ENCODE results near the gene ZNF649. TPM values are rescaled to one million over a fixed set of nuclear protein-coding genes. Genes with fewer than 3 reads are reported as not detected.

ZNF649 gene
- total and polyA plus RNA-seq, 2 of the 4 experiments (the other 2 are of a cell fraction) = 1.9 to 10.4 TPM

DNA sequence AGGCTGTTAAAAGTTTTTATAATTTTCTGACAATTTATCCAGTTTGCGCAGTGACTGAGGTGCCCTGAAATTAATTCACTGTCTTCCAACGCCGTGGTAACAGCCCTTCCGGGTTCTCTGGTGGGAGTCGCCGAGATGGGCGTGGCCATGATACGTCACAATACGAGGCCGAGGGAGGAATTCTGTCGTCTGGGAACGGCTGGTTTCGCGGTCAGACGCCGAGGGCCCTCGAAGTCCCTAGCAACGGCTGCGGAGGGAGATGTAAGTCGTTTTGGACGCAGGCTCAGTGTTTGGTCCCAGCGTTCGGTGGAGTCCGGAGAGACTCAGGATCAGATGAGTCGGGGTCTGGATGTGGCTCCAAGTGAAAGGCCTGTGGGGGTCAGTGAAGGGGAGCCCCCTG is 44.2 kb upstream of the ZNF649 start:
- H2BK5ac ChIP-seq (ENCODE audit: low read depth, low read length, poor library complexity, severe bottlenecking) = no peak overlapping the region
- POLR2A ChIA-PET (ENCODE audit: unreplicated experiment) = no interaction called here
- BruUV-seq (replicated peaks) = no TSS peak

More for the DNA sequence above, 44.2 kb upstream of the ZNF649 start:
- Histone ChIP-seq H3K79me1 (ENCODE audit: low read depth in 1 of 2, low read length in 2 of 2) (no peaks in the 10 kb centered on the region), H4K5ac (ENCODE audit: low read depth, low read length) (no peak overlapping the region), H3K56ac (ENCODE audit: extremely low read depth, insufficient read depth, low read length) (no peak overlapping the region), H3K4me1 (ENCODE audit: control insufficient read depth, insufficient read depth, low read length) (no peaks in the 10 kb centered on the region), H3K27me3 (ENCODE audit: control insufficient read depth, insufficient read depth, low read length) (no peaks in the 10 kb centered on the region), H2AFZ (replicated peaks; ENCODE audit: low read length, poor library complexity) (peak overlapping the region; percentile 69), H2AK9ac (replicated peaks; ENCODE audit: low read depth, low read length, poor library complexity) (no peak overlapping the region), H4K91ac (ENCODE audit: insufficient read depth, low read depth, low read length) (no peak overlapping the region), H3K27ac (ENCODE audit: insufficient read depth, low read length) (no peak overlapping the region), H2BK120ac (ENCODE audit: low read depth, low read length) (no peak overlapping the region), H2BK20ac (ENCODE audit: low read depth, low read length) (no peak overlapping the region), H3K4ac (ENCODE audit: low read depth, low read length) (no peak overlapping the region), H3K9me1 (ENCODE audit: insufficient read depth, low read length) (no peaks in the 10 kb centered on the region), H3K18ac (ENCODE audit: low read depth, low read length) (no peak overlapping the region), H3K14ac (replicated peaks; ENCODE audit: low read depth, low read length) (no peak overlapping the region), H3K4me2 (ENCODE audit: low read depth, low read length) (no peak overlapping the region), H2BK15ac (ENCODE audit: low read depth, low read length) (no peak overlapping the region), H3K4me3 (ENCODE audit: insufficient read depth, low read depth, low read length) (peak overlapping the region; percentile 39), H3K23ac (ENCODE audit: low read depth, low read length) (no peak overlapping the region), H3K9me3 (ENCODE audit: control insufficient read depth, insufficient read depth, low read length) (peaks cover 42% of the 10 kb centered on the region), H4K20me1 (ENCODE audit: insufficient read depth, low read length) (no peaks in the 10 kb centered on the region), H2AK5ac (ENCODE audit: low read depth, low read length) (no peak overlapping the region), H3K36me3 (ENCODE audit: control insufficient read depth, insufficient read depth, low read length) (peaks cover 14% of the 10 kb centered on the region), H3K9ac (ENCODE audit: low read depth, low read length) (no peak overlapping the region), H4K8ac (ENCODE audit: low read depth in 2 of 2, low read length in 2 of 2) (no peak overlapping the region; a peak in 1 of 4 replicates)
- in situ Hi-C loops (cut with MboI; ENCODE audit: low sequenced_read_pairs) = no loop called here
- CTCF ChIA-PET = no interaction called here
- no peak for TF ChIP-seq RAD21 (IDR thresholded peaks at IDR 0.05; ENCODE audit: low read length)
- no peak for TF ChIP-seq RCOR1 (IDR thresholded peaks at IDR 0.05; ENCODE audit: insufficient replicate concordance, low read length)
- no peak for TF ChIP-seq MAFK (IDR thresholded peaks at IDR 0.05; ENCODE audit: low read depth, low read length)
- TF ChIP-seq CEBPB (IDR thresholded peaks at IDR 0.05; ENCODE audit: low read depth, low read length) = no peak
- TF ChIP-seq, protein P1, sequence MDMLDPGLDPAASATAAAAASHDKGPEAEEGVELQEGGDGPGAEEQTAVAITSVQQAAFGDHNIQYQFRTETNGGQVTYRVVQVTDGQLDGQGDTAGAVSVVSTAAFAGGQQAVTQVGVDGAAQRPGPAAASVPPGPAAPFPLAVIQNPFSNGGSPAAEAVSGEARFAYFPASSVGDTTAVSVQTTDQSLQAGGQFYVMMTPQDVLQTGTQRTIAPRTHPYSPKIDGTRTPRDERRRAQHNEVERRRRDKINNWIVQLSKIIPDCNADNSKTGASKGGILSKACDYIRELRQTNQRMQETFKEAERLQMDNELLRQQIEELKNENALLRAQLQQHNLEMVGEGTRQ (IDR thresholded peaks at IDR 0.05; ENCODE audit: low read depth, low read length) = no peak
- no peak for TF ChIP-seq MAZ (IDR thresholded peaks at IDR 0.05; ENCODE audit: borderline replicate concordance, low read depth, low read length)
- TF ChIP-seq, protein P2, sequence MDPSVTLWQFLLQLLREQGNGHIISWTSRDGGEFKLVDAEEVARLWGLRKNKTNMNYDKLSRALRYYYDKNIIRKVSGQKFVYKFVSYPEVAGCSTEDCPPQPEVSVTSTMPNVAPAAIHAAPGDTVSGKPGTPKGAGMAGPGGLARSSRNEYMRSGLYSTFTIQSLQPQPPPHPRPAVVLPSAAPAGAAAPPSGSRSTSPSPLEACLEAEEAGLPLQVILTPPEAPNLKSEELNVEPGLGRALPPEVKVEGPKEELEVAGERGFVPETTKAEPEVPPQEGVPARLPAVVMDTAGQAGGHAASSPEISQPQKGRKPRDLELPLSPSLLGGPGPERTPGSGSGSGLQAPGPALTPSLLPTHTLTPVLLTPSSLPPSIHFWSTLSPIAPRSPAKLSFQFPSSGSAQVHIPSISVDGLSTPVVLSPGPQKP (IDR thresholded peaks at IDR 0.05; ENCODE audit: borderline replicate concordance, low read depth, low read length) = no peak
- TF ChIP-seq MXI1 (IDR thresholded peaks at IDR 0.05; ENCODE audit: borderline replicate concordance, low read depth, low read length) = no peak
- no peak for TF ChIP-seq FOS (IDR thresholded peaks at IDR 0.05; ENCODE audit: low read depth, low read length)
- TF ChIP-seq CHD1 (IDR thresholded peaks at IDR 0.05; ENCODE audit: low read depth, low read length) = no peak
- TF ChIP-seq BHLHE40 (IDR thresholded peaks at IDR 0.05; ENCODE audit: low read depth, low read length) = no peak
- TF ChIP-seq RFX5 (IDR thresholded peaks at IDR 0.05; ENCODE audit: low read depth, low read length) = no peak
- TF ChIP-seq, protein P3, sequence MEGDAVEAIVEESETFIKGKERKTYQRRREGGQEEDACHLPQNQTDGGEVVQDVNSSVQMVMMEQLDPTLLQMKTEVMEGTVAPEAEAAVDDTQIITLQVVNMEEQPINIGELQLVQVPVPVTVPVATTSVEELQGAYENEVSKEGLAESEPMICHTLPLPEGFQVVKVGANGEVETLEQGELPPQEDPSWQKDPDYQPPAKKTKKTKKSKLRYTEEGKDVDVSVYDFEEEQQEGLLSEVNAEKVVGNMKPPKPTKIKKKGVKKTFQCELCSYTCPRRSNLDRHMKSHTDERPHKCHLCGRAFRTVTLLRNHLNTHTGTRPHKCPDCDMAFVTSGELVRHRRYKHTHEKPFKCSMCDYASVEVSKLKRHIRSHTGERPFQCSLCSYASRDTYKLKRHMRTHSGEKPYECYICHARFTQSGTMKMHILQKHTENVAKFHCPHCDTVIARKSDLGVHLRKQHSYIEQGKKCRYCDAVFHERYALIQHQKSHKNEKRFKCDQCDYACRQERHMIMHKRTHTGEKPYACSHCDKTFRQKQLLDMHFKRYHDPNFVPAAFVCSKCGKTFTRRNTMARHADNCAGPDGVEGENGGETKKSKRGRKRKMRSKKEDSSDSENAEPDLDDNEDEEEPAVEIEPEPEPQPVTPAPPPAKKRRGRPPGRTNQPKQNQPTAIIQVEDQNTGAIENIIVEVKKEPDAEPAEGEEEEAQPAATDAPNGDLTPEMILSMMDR (conservative IDR thresholded peaks at IDR 0.05; ENCODE audit: low read depth, low read length) = no peak
- no peak for TF ChIP-seq SMC3 (IDR thresholded peaks at IDR 0.05; ENCODE audit: low read depth, low read length)
- TF ChIP-seq NFE2L2 (IDR thresholded peaks at IDR 0.05; ENCODE audit: low read depth, low read length) = no peak
- TF ChIP-seq POLR2A (IDR thresholded peaks at IDR 0.05; ENCODE audit: low read depth, low read length) = no peak
- peak; percentile 44; the same call in 1 of the 2 replicates for ATAC-seq (ENCODE audit: low read depth)
- intact Hi-C loops (cut with micrococcal nuclease) = no loop called here
- DNase-seq = peak; percentile 23
- no CpG with 5 or more reads among the region's 25 CpGs for WGBS, 2 experiments (ENCODE audit: extremely low coverage in 2 of 2, insufficient read length in 1 of 2)
- dilution Hi-C loops (cut with HindIII; ENCODE audit: low sequenced_read_pairs, unreplicated experiment) = no loop called here

Data from IMR-90 (cell line).